Aorta (tissue), 5 donors: ENCODE data around the gene VKORC1L1. TPM values are rescaled to one million over a fixed set of nuclear protein-coding genes. Genes with fewer than 3 reads are reported as not detected.
"Not testable (repeated sequence)": the region's sequence is repeated elsewhere in the genome, so short reads cannot be mapped to it uniquely, and the experiment has no call there.

ENCODE experiments used
- ATAC-seq: fragments of 200-7000 bp; cut with Tn5 transposase; one replicate; pipeline ENCODE4 v1.9.1; 2022; ENCODE audit warnings: moderate library complexity; ENCODE audit not compliant: low FRiP score
- DNase-seq, 2 donors: peaks; one replicate each; pipeline ENCODE4 v3.0.0-alpha.2; 2020
- H3K27ac ChIP-seq, 2 donors: one replicate each; pipeline ENCODE4 v1.5.1; 2013; ENCODE audit warnings: low read length in 2 of 2, mild to moderate bottlenecking in 2 of 2, moderate library complexity in 2 of 2, control low read depth in 1 of 2, inconsistent platforms in 1 of 2, low read depth in 1 of 2
- H3K27me3 ChIP-seq, 2 donors: one replicate each; pipeline ENCODE4 v1.6.1; 2013; ENCODE audit warnings: control low read depth in 1 of 2, low read length in 1 of 2, mild to moderate bottlenecking in 1 of 2, moderate library complexity in 1 of 2; ENCODE audit not compliant: insufficient read depth in 2 of 2, control insufficient read depth in 1 of 2
- H3K36me3 ChIP-seq, 2 donors: one replicate each; pipeline ENCODE4 v1.6.1; 2013; ENCODE audit warnings: control low read depth in 1 of 2, low read length in 1 of 2, mild to moderate bottlenecking in 1 of 2; ENCODE audit not compliant: insufficient read depth in 2 of 2, control insufficient read depth in 1 of 2
- H3K4me1 ChIP-seq, 2 donors: one replicate each; pipeline ENCODE4 v1.6.1; 2013; ENCODE audit warnings: low read length in 2 of 2, control low read depth in 1 of 2, mild to moderate bottlenecking in 1 of 2, moderate library complexity in 1 of 2; ENCODE audit not compliant: insufficient read depth in 2 of 2, control insufficient read depth in 1 of 2
- H3K4me3 ChIP-seq, 2 donors: one replicate each; pipeline ENCODE4 v1.5.1; 2013; ENCODE audit warnings: low read length in 2 of 2, control low read depth in 1 of 2, mild to moderate bottlenecking in 1 of 2
- H3K9me3 ChIP-seq: one replicate; pipeline ENCODE4 v1.6.1; 2013; ENCODE audit warnings: mild to moderate bottlenecking, low read length; ENCODE audit not compliant: control insufficient read depth
- WGBS, 2 donors: extraction: QIAGEN DNeasy Blood & Tissue Kit; methylation state at CpG; one replicate each; pipeline ENCODE4 v1.1.7; 2013; 5-methylcytosine and 5-hydroxymethylcytosine counted together
- intact Hi-C, 2 donors: fragments of 100-400 bp; cut with DNase I; formaldehyde crosslinking; loops; one replicate each; pipeline versions ENCODE4 v1.14.2 to v1.15.0; 2022
- long read RNA-seq, 2 donors: library from polyadenylated mRNA; unstranded; transcript quantifications; one replicate each; pipeline ENCODE4 v2.0.0, GENCODE V29; 2020 to 2021
- polyA plus RNA-seq, 2 donors: library from polyadenylated mRNA; stranded (reverse); fragments of 200-250 nt; gene quantifications; one replicate each; pipeline ENCODE4 v1.2.3, GENCODE V29; 2013
- total RNA-seq, 2 donors: library from RNA; stranded (reverse); fragmentation: NEBNext Ultra II Directional; extraction: Animal tissue kit (Norgen Biotek cat#: 25700); gene quantifications; one replicate each; pipeline ENCODE4 v1.2.1, GENCODE V29; 2021
- donor health status: healthy with polysubstance abuse.
- donor health status: Bipolar disorder and iron deficiency.
- donor health status: DM: no; HTN: no; CAD: no.
- donor health status: DM: no; HTN: no; CAD: no.
- donor health status: DM: yes; HTN: yes; CAD: no.

Gene VKORC1L1
- 10 to 100 TPM; 21.6 to 21.9 TPM for total RNA-seq
- 10 to 100 TPM; 10.0 to 11.8 TPM for polyA plus RNA-seq
- long read RNA-seq, donor 1, full-length matches to known transcripts: 3 of 19 reads
- long read RNA-seq, donor 1, partial matches to known transcripts: 0 of 19 reads
- long read RNA-seq, donor 1, other reads (novel, unspliced or antisense): 16 of 19 reads
- long read RNA-seq, donor 2, full-length matches to known transcripts: 11 of 17 reads
- long read RNA-seq, donor 2, partial matches to known transcripts: 0 of 17 reads
- long read RNA-seq, donor 2, other reads (novel, unspliced or antisense): 6 of 17 reads

DNA sequence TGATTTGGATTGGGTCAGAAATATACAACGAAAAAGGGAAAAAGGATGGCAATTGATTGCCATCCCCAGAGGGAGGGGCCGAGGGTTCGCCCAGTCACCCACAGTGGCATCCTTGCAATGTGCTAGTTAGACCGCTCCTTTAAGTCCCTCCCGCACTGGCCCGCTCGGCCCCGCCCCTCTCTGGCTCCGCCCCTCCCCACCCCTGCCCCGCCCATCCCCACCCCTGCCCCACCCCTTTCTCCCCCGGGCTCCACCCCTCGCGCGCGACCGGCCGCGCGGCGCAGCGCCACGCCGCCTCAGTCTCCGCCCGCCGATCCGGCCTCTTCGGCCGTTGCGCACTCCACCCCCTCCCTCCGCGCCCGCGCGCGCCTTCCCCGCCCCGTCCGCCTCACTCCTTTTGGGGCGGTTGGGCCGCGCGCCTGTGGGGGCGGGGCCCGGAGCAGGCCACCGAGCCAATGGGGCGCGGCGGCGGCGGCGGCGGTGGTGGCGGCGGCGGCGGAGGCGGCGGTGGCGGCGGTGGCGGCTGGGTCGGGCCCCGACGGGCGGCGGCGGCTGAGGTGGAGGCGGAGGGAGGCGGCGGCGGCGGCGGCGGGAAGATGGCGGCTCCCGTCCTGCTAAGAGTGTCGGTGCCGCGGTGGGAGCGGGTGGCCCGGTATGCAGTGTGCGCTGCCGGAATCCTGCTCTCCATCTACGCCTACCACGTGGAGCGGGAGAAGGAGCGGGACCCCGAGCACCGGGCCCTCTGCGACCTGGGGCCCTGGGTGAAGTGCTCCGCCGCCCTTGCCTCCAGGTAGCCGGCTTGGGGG, at the start of gene VKORC1L1:
TSS of gene VKORC1L1 (plus strand) at position 299 of the 806 bp plus-strand sequence. CDS start at position 597, 298 bp downstream.
- Histone ChIP-seq H3K9me3 (no peaks in the 10 kb centered on the region), H3K27me3 (no peaks in the 10 kb centered on the region), H3K27ac (peak within 1 kb of the TSS in 1 of 2 donors; percentile 74), H3K4me1 (no peaks in the 10 kb centered on the region), H3K4me3 (peak within 1 kb of the TSS; percentile 95 to 97), H3K36me3 (no peaks in the 10 kb centered on the region)
- intact Hi-C loops: no loop called here
- ATAC-seq: peak; percentile 99
- 0 to 1% methylated on average over 42 to 94 of the region's 94 CpGs for WGBS, 2 donors
- peak; percentile 98 to 99 for DNase-seq

DNA sequence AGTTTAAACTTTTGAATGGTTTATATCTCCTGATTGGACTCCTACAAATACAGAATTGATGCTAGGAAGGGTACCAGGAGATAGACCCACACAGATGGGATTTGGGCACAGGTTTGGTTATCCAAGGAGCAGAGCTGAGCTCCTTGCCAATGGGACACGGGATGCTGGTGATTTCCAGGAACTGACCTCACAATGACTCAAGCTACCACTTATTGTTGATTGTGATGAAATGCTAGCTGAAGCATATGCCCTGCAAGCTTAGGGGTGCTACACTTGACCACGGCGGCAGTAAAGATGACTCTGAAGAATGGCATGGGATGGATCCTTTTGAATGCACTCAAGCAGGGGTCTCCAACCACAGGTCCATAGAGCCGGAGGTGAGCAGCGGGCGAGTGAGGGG, 45.5 kb upstream of the VKORC1L1 start:
- intact Hi-C loops: no loop called here
- Histone ChIP-seq H3K36me3 (no peaks in the 10 kb centered on the region), H3K27me3 (no peaks in the 10 kb centered on the region), H3K27ac (no peak overlapping the region), H3K4me1 (no peaks in the 10 kb centered on the region), H3K9me3 (no peaks in the 10 kb centered on the region), H3K4me3 (no peak overlapping the region)
- whole genome bisulfite sequencing, 2 donors: 96% methylated on average over 6 of the region's 6 CpGs
- peak in 1 of 2 donors; percentile 38 for DNase-seq
- ATAC-seq: no peak

DNA sequence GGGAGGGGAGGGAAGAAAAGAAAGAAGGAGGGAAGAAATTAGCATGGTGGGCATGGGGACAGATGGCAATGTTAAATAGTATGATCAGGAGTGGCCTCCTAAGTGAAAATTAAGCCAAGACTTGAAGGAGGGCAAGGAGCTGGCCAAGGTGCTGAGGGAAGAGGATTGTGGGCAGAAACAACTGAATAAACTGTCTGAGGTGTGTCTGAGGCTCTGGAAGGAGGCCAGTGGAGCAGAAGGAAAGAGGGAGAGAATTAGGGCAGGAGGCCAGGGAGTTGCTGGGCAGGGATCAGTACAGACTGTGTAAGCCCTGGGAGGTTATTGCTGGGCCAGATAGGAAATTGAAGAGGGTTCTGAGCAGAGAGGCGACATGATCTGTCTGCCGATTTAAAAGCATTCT, 40.6 kb upstream of the VKORC1L1 start:
- intact Hi-C loops: no loop called here
- ATAC-seq (no peak), DNase-seq (no peak)
- no peaks in the 10 kb centered on the region for H3K9me3 ChIP-seq
- 89 to 94% methylated on average over 2 of the region's 2 CpGs for WGBS, 2 donors
- no peak overlapping the region for H3K27ac ChIP-seq
- H3K27me3 ChIP-seq: no peaks in the 10 kb centered on the region
- no peak overlapping the region for H3K4me3 ChIP-seq
- H3K4me1 ChIP-seq: no peaks in the 10 kb centered on the region
- H3K36me3 ChIP-seq: no peaks in the 10 kb centered on the region

DNA sequence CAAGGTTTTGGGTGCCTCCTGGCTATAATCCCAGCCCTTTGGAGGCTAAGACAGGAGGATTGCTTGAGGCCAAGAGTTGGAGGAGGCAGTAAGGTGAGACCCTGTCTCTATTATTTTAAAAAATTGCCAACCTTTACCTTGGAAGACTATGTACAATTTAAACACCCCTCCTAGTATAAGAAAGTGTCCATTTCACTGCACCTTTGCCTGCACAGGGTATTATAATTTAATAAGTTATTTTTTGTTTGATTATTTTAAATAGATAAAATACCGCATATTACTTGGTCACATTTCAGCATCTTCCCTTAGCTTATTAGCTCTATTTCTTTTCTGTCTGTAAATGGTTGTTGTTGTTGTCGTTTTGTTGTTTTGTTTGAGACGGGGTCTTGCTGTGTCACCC, 36.2 kb upstream of the VKORC1L1 start:
- ATAC-seq, H3K27ac ChIP-seq, H3K27me3 ChIP-seq, DNase-seq, H3K9me3 ChIP-seq, intact Hi-C loops, H3K4me3 ChIP-seq, H3K36me3 ChIP-seq, H3K4me1 ChIP-seq: not testable (repeated sequence)
- 87 to 93% methylated on average over 3 of the region's 3 CpGs for WGBS, 2 donors

DNA sequence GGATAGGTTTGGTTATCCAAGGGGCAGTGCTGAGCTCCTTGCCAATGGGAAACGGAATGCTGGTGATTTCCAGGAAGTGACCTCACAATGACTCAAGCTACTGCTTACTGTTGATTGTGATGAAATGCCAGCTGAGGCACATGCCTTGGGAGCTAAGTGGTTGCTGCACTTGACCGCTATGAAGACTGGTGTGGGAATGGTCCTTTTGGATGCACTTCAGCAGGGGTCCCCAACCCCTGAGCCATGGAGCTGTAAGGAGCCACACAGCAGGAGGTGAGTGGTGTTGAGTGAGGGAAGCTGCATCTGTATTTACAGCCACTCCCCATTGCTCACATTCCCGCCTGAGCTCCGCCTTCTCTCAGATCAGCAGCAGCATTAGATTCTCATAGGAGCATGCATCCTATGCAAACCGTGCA, 35.3 kb upstream of the VKORC1L1 start:
- H3K4me3 ChIP-seq, H3K9me3 ChIP-seq, ATAC-seq, H3K27ac ChIP-seq, intact Hi-C loops, DNase-seq, H3K36me3 ChIP-seq, H3K4me1 ChIP-seq, H3K27me3 ChIP-seq: not testable (repeated sequence)
- WGBS, 2 donors: 74 to 81% methylated on average over 5 of the region's 5 CpGs

DNA sequence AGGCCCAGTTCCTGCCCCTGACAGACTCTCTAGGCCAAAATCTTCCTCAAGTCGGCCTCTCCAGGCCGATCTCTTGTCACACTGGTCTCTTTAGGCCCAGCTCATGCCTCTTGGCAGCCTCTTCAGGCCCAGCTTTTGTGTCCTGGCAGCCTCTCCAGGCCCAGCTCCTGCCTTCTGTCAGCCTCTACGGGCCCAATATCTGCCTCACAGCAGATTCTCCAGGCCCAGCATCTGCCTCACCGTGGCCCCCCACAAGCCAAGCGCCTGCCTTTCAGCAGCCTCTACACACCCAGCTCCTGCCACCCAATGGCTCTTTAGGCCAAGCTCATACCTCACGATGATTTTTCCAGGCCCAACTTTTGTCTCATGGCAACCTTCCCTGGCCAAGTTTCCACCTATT, 33.0 kb upstream of the VKORC1L1 start:
- Histone ChIP-seq H3K4me1 (no peaks in the 10 kb centered on the region), H3K4me3 (no peak overlapping the region), H3K36me3 (no peaks in the 10 kb centered on the region), H3K27ac (no peak overlapping the region), H3K27me3 (no peaks in the 10 kb centered on the region), H3K9me3 (no peaks in the 10 kb centered on the region)
- ATAC-seq (no peak), DNase-seq (peak in 1 of 2 donors; percentile 51)
- intact Hi-C loops: no loop called here
- WGBS, 2 donors: 87 to 89% methylated on average over 6 of the region's 6 CpGs

DNA sequence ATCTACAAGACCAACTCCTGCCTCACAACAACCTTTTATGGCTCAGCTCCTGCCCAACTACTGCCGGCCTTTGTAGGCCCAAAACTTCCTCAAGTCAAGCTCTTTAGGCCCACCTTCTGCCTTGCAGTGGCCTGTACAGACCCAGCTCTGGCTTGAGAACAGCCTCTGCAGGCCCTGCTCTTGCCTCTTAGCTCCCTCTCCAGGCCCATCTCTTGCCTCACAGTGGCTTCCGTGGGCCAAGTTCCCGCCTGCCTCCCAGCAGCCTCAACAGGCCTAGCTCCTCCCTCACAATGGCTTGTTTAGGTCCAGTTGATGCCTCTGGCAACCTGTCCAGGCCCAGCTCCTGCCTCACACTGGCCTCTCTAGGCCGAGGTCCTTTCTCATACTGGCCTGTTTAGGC, 32.4 kb upstream of the VKORC1L1 start:
- intact Hi-C loops: no loop called here
- no peaks in the 10 kb centered on the region for H3K4me1 ChIP-seq
- ATAC-seq (peak; percentile 49), DNase-seq (no peak)
- no peak overlapping the region for H3K4me3 ChIP-seq
- H3K27ac ChIP-seq: no peak overlapping the region
- H3K9me3 ChIP-seq: no peaks in the 10 kb centered on the region
- H3K27me3 ChIP-seq: no peaks in the 10 kb centered on the region
- no peaks in the 10 kb centered on the region for H3K36me3 ChIP-seq
- 92 to 94% methylated on average over 4 of the region's 4 CpGs for WGBS, 2 donors

DNA sequence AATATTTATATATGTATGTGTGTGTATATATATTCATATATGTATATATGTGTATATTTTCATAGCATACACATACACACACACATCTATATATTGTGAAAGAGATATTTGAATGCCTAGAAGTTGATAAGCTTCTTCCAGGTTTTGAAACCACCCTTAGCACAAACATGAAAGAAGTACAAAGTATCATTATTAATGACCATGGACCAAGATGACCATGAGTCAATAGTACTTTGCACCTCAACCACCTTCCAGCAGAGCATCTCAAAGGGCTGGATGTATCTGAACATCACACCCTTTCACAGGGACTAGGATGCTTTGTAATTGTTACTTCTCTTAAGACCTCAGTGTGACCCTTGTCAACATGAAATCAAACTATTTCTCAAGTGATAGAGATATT, 29.3 kb upstream of the VKORC1L1 start:
- intact Hi-C loops, H3K4me1 ChIP-seq, H3K36me3 ChIP-seq, H3K9me3 ChIP-seq, ATAC-seq, DNase-seq, H3K27me3 ChIP-seq, H3K27ac ChIP-seq, H3K4me3 ChIP-seq: not testable (repeated sequence)
